Stimulated activated CD4-positive, alpha-beta T cell treated with anti-CD3 and anti-CD28 coated beads, Interleukin-2, amount 100 ng/mL, for 48 hours (primary cell): ENCODE results near the gene ZNF318.

ENCODE experiments used
- DNase-seq, 2 donors: peaks; one replicate each; pipeline ENCODE4 v3.0.0-alpha.2; 2020

The ZNF318 gene

DNA sequence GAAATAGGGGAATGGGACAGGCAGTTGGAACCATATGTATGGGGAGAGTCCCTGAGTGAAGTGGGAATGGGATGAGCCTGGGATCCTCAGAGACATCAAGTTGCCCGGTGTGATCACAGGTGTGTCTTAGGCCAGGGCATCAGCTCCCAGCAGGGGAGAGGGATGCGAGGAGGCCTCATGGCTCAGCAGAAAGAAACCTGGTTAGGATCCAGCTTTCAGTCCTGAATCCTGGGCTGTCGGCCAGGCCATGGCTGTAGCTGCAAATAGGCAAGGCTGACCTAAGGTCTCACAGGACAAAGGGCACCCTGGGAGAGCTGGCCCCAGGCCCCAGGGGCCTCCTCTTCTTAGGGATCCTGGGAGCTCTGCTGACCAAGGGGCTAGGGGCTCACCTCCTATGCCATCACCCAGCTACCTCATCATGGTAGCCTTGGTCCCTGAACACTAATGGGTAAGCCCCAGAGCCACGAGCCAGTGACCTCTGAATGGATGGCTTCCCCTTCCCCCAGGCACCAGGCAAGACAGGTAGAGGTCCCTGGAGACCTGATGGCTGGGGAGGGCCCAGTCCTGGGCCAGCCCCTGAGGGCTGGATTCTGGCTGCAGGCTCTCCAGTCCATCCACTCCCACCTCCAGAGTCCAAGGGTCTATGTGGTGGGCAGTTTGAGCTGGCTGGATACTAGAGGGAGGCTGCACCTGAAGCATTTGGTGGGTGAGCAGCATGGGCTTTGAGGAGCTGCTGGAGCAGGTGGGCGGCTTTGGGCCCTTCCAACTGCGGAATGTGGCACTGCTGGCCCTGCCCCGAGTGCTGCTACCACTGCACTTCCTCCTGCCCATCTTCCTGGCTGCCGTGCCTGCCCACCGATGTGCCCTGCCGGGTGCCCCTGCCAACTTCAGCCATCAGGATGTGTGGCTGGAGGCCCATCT, 71.5 kb downstream of the ZNF318 start, which contains the start of gene SLC22A7:
SLC22A7 (plus strand) TSS at position 617 of the 921 bp plus-strand sequence; CDS start at position 716, 99 bp downstream.
- DNase-seq: no peak

DNA sequence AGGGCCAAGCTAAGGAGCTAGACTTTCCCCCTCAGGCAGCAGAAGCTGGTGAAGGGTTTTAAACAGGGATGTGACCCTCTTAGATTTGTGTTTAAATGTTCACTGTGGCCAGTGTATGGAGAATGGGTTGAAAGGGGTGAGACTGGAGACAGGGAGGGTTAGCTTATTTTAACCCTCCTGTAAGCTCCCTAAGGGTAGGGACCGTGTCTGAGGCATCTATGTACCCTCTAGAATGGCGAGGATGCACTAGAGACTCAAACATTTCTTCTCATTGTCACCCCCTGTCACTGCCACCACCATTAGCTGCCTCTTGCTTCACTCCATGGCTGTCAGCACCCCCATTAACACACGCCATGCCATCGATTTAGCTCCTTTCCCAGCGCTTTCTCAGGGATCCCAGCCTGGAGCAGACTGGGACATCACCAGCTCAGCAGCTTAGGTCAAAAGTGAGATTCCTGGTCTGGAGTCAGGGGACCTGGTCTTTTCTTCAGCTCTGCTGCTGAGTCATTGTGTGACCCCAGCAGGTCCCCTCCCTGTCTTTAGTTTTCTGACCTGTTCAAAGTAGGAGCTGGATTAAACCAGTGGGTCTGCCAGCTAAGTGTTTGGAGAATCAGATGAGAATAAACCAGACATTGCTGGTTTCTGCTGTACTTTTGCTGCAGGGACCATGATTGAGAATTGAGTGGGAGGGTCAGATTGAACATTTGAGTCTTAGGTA, 72.5 kb downstream of the ZNF318 start:
- no peak for DNase-seq

DNA sequence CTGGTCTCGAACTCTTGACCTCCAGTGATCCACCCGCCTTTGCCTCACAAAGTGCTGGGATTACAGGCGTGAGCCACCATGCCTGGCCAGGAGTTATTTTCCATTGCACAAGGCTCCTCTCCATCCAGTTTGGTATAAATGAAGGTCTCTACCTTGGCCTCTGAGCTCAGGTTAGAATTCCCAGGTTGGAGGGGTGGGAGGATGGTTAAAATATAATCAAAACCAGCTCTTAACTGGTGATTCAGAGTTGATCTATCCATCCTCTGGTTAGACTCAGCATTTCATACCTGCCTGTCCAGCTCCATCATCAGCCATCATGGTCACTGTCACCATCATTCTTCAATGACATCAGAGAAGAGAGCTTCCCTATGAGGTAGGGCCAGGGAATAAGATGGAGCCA, 74.0 kb downstream of the ZNF318 start:
- no peak for DNase-seq

DNA sequence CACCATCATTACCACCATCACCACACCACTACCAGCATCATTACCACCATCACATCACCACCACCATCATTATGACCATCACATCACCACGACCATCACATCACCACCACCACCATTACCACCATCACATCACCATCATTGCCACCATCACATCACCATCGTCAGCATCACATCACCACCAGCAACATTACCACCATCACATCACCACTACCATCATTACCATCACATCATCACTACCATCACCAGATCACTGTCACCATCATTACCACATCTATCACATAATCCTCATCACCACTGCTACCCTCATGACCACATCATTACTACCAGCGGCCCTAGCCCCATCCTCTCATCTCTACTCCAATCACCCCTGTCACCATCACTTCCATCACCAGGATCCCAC, 74.9 kb downstream of the ZNF318 start:
- DNase-seq: no peak

DNA sequence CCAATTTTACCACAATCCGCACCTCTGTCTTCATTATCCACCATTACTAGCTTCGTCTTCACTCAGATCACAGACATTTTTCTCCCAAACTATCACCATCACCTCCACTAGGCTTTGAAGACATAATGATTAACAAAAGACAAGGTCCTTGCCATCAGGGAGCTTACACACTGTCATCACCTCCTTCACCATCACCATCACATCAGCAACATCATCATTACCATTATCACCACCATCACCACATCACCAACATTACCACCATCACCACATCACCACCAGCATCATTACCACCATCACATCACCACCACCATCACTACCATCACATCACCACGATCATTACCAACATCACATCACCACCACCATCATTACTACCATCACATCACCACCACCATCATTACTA, 75.7 kb downstream of the ZNF318 start:
- DNase-seq: no peak

DNA sequence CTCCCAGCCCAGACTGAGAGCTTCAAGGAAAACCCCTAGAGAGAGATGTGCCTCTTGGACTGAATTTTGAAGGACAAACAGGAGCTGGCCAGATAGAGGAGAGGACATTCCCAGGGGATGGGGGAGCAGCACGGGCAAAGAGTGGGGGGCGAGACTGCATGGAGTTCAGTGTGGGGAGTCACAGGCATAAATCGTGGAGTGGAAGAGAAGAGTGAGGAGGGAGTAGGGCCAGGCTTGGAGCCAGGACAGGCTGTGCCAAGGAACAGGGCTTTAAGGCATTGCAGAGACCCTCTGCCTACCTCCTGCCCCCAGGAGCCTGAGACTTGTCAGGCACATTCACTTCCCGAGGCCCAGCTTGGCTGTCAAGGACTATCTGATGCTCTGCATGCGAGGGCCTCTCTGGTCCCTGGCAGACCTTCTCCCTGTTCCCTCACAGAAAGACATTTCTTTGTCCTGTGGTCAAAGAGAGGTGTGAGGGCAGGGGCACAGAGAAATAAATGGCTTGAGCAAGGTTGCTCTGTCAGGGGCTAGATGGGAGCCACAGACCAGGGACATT, 76.6 kb downstream of the ZNF318 start:
- DNase-seq: no peak

DNA sequence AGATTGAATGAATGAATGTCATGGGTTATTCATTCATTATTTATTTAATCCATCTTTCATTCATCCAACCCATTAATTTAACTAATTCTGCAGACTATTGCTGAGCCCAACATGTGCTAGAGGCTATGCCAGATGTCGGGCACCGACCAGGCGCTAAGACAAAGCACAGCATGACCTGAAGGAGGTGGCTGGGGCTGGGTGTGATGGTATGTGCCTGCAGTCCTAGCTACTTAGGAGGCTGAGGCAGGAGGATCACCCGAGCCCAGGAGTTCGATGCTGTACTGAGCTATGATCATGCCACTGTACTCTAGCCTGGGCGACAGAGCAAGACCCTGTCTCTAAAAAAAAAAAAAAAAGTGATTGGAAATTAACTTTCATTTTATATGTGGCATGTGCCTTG, 77.1 kb downstream of the ZNF318 start:
- no peak for DNase-seq

DNA sequence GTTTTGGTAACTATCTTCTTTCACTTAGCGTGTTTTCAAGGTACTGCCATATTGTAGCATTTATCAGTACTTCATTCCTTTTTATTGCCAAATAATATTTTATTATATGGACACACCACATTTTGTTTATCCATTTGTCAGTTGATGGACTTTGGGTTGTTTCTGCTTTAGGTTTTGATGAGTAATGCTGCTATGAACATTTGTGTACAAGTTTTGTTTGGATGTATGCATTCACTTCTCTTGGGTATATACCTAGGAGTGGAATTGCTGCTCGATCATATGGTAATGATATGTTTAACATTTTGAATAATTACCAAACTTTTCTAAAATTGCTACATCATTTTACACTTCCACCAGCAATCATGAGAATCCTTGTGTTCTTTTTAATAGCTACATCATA, 77.7 kb downstream of the ZNF318 start:
- no peak for DNase-seq

DNA sequence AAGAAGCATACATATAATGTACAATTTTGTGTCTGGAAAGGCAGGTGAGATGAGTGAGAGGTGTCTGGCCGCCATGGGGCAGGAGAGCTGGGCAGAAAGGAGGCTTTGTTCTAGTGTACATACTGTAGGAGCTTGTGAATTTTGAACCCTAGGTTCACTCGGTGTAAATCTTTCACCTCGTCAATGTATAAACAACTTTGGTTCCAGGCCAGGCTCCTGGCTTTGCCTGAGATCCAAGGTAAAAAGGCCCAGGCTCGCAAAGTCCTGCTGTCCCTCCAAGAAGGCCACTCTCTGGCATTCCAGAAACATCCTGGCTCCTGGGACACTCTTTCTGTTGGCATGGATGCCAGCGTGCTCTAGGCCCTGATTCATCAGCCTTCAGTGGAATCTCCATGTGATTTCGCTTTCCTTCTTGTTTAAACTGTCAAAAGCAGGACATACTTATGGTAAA, 78.5 kb downstream of the ZNF318 start:
- DNase-seq: no peak

DNA sequence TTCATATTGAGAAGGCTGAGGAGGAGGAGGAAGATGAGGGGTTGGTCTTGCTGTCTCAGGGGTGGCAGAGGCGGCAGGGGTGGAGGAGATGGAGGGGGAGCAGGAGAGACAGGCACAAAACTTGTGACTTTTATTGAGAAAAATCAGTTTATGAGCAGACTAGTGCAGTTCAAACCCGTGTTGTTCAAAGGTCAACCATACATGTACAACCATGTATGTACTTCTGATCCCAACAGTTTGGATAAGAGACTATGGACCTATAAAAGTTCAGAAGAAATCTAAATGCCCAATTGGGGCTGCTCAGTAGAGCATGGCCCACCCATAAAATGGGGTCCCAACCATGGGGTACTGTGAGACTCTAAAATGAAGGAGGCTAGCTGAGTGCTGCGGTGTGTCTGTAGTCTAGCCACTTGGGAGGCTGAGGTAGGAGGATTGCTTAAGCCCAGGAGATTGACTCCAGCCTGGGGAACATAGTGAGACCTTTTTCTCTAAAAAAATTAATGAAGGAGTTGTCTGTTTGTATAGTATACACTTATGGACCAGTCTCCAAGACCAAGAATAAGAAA, 79.0 kb downstream of the ZNF318 start:
- DNase-seq: no peak

DNA sequence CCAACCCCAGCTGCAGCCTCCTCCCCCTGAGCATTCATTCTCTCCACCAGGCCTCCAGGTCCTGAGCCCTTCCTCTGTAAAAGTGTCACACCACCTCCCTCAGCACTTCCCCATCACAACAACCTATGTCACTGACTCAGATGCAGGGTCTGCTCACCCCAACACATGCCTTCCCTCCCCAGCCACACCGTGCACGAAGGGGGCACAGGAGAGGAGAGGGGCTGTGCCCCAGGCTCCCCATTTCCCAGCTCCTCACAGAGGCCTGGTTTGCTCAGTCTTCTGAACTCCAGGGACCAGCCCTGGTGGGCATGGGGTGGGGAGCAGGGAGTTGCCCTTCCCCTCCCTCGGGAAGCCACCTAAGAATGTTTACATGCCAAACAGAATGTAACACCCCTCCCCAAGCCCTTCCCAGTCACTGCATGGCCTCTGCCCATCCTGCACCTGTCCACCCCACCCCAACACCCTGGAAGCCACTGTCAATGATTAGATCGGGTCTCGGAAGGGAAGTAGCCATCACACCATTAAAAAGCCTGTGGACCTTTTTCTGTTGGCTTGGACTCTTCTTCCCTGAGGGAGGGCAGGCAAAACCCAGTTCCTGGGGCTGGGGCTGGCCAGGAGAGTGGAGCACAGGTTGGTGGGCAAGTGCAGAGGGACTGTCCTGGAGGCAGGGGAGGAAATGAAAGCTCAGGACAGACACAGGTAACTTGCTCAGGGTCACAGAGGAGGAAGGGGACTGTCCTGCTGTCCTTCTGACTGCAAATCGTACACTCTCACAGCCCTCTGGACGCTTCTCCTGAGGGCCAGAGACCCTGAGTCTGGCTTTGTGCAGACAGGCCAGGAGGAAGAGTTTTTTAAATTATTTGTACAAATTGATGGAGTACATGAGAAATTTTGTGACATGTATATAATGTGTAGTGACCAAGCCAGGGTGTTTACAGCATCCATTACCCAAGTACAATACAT, 81.4 kb downstream of the ZNF318 start:
- no peak for DNase-seq

DNA sequence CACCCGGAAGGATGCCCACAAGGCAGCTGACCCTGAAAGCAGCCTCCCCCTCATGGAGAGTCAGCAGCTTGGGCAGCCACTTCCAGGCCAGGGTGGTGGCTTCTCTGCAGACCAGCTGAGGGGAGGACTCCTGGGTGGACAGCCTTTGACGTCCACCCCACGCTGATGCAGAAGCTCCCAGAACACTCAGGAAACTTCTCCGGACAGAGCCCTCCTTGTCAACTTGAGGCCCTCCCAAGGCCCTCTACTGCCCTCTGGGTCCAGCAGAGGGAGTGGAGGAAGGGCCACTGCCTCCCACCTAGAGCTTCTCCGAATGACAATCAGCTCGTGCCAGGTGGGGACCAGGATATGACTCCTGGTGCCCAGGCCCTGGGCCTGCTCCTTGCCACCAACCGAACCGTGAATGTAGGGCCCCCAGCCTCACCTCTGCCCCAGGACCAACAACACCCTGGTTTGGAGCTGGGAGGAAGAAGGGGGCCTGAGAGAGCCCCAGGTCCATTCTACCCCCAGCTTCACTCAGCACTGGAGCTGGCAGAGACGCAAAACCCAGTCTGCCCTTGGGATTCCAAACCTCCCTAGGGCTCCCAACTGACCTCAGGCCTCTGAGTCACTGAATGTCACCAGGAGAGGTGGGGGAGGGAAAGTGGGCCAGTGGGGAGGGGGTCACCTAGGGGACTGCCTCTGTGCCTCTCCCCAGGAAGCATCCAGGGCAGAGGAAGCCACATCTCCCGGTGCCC, 82.3 kb downstream of the ZNF318 start:
- DNase-seq: no peak

DNA sequence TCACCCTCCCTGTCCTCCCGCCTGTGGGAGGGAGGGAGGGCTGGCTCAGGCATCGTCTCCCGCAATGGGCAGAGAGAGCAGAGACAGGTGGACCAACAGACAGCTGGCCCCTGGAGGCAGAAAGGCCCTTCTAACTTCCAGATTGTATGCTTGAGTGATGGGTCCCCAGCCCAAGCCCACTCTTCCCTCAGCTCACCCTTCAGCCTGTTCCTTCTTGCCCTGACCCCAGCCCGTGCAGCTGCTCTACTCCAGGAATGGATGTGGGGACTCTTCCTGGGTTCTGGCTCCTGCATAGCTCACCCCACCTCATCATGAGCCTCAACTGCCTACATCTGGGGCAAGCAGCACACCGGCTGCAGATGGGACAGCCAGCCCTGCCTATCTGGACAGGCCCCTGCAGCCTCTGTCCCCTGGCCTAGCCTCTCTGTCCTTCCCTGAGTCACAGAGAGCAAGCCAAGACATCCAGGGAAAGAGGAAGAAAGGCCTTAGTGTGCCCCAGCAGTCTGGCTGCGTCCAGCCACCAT, 82.9 kb downstream of the ZNF318 start:
- DNase-seq: no peak
